DND-41 (cell line): ENCODE measurements around the gene ZNF620.

Experiments used
- ATAC-seq: fragments of 200-7000 bp; cut with Tn5 transposase; 3 replicates; pipeline ENCODE4 v1.9.1; 2021; ENCODE audit warnings: low read depth; ENCODE audit not compliant: insufficient read depth
- DNase-seq: peaks from one replicate; pipeline ENCODE4 v3.0.0-alpha.2; 2020
- H2AFZ ChIP-seq: 2 replicates; pipeline ENCODE4 v1.6.0; 2012; ENCODE audit warnings: low read depth, low read length
- H3K27ac ChIP-seq: 2 replicates; pipeline ENCODE4 v1.5.1; 2012; ENCODE audit warnings: low read length, inconsistent platforms
- H3K27me3 ChIP-seq: fragments of 200-600 bp; sonication (generic); 2 replicates; pipeline ENCODE4 v1.6.0; 2012; ENCODE audit warnings: low read length, mild to moderate bottlenecking, inconsistent platforms; ENCODE audit not compliant: insufficient read depth, poor library complexity
- H3K36me3 ChIP-seq: 2 replicates; pipeline ENCODE4 v1.5.1; 2012; ENCODE audit warnings: low read length, inconsistent platforms; ENCODE audit not compliant: insufficient read depth
- H3K4me1 ChIP-seq: 2 replicates; pipeline ENCODE4 v1.5.1; 2012; ENCODE audit warnings: mild to moderate bottlenecking, low read length; ENCODE audit not compliant: insufficient read depth
- H3K4me2 ChIP-seq: 2 replicates; pipeline ENCODE4 v1.6.0; 2012; ENCODE audit warnings: mild to moderate bottlenecking, moderate library complexity, low read length, inconsistent platforms; ENCODE audit not compliant: insufficient read depth
- H3K4me3 ChIP-seq, 2 experiments: fragments of 200-600 bp in 1 of 2; shearing (Covaris generic) in 1 of 2; 2 replicates each; pipeline ENCODE4 v1.5.1; 2012 to 2016; ENCODE audit warnings: inconsistent platforms in 2 of 2, low read length in 2 of 2, mild to moderate bottlenecking in 2 of 2, low read depth in 1 of 2, moderate library complexity in 1 of 2
- H3K79me2 ChIP-seq: 2 replicates; pipeline ENCODE4 v1.6.0; 2012; ENCODE audit warnings: low read length, inconsistent platforms; ENCODE audit not compliant: insufficient read depth
- H3K9ac ChIP-seq: 2 replicates; pipeline ENCODE4 v1.6.0; 2012; ENCODE audit warnings: low read depth, mild to moderate bottlenecking, inconsistent platforms, low read length, moderate library complexity
- H3K9me3 ChIP-seq: 2 replicates; pipeline ENCODE4 v1.5.1; 2012; ENCODE audit warnings: low read length, moderate library complexity, mild to moderate bottlenecking, inconsistent platforms; ENCODE audit not compliant: insufficient read depth, severe bottlenecking
- H4K20me1 ChIP-seq: 2 replicates; pipeline ENCODE4 v1.6.0; 2012; ENCODE audit warnings: low read length; ENCODE audit not compliant: insufficient read depth
- EZH2 ChIP-seq: IDR thresholded peaks from 3 replicates; pipeline ENCODE4 v1.6.1; 2012; ENCODE audit warnings: borderline replicate concordance, low read depth, mild to moderate bottlenecking, moderate library complexity, low read length, inconsistent platforms; ENCODE audit not compliant: severe bottlenecking
- TF ChIP-seq, protein P1 (sequence below): IDR thresholded peaks from 2 replicates; pipeline ENCODE4 v1.5.1; 2012; ENCODE audit warnings: borderline replicate concordance, low read length, moderate library complexity, mild to moderate bottlenecking; ENCODE audit not compliant: poor library complexity, severe bottlenecking; ENCODE audit errors: extremely low read depth

ZNF620 gene

DNA sequence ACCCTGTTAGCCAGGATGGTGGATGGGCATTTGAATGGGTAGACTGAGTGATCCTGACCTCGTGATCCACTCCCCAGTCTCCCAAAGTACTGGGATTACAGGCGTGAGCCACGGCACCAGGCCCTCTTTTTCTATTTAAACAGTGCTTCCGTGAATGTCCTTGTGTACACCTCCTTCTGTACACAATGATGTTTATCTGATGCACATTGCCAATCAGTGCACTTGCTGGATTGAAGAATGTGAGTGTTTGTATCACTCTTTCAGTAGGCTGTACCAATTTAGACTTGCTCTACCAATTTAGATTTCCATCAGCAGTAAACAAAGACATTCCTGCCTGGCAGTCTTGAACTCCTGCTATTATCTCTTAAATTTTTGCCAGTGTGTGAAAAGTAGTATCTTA lies 37.8 kb upstream of the ZNF620 start:
- peaks cover 25% of the 10 kb centered on the region for H3K36me3 ChIP-seq
- H3K9me3 ChIP-seq = no peaks in the 10 kb centered on the region
- no peak overlapping the region for H3K4me3 ChIP-seq
- no peak for DNase-seq
- H3K27me3 ChIP-seq = no peaks in the 10 kb centered on the region
- TF ChIP-seq, protein P1, sequence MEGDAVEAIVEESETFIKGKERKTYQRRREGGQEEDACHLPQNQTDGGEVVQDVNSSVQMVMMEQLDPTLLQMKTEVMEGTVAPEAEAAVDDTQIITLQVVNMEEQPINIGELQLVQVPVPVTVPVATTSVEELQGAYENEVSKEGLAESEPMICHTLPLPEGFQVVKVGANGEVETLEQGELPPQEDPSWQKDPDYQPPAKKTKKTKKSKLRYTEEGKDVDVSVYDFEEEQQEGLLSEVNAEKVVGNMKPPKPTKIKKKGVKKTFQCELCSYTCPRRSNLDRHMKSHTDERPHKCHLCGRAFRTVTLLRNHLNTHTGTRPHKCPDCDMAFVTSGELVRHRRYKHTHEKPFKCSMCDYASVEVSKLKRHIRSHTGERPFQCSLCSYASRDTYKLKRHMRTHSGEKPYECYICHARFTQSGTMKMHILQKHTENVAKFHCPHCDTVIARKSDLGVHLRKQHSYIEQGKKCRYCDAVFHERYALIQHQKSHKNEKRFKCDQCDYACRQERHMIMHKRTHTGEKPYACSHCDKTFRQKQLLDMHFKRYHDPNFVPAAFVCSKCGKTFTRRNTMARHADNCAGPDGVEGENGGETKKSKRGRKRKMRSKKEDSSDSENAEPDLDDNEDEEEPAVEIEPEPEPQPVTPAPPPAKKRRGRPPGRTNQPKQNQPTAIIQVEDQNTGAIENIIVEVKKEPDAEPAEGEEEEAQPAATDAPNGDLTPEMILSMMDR = no peak
- TF ChIP-seq EZH2 = no peak
- H4K20me1 ChIP-seq = peaks cover 9% of the 10 kb centered on the region; the same call in 1 of the 2 replicates
- no peak overlapping the region for H3K27ac ChIP-seq
- H2AFZ ChIP-seq = no peak overlapping the region
- no peaks in the 10 kb centered on the region for H3K4me1 ChIP-seq
- no peak for ATAC-seq
- no peaks in the 10 kb centered on the region for H3K79me2 ChIP-seq
- no peak overlapping the region for H3K9ac ChIP-seq
- H3K4me2 ChIP-seq = no peak overlapping the region

DNA sequence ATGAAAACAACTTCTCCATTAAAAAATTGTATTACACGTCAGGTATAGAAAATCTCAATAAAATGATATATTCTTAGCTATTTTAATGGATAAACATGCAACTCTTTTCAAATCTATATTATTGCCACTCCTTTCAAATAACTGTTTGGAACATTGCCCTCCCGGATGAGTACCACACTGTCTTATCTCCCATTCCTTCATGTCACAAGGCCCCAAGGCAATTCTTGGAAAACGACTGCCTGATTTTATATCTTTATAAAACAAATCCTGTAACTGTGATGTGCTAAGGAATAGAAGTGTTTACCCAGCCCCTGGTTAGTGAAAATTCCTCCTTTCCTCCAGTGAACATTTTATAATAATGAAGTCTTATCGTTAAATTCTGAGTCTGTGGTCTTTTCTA lies 35.1 kb upstream of the ZNF620 start:
- TF ChIP-seq EZH2 = no peak
- TF ChIP-seq, protein P1 = no peak
- Histone ChIP-seq H3K79me2 (no peaks in the 10 kb centered on the region), H3K4me1 (no peaks in the 10 kb centered on the region), H3K27ac (no peak overlapping the region), H3K9me3 (no peaks in the 10 kb centered on the region), H2AFZ (no peak overlapping the region), H3K36me3 (0 out of 2 replicates have a peak, but pooled peaks cover under 1% of the 10 kb centered on the region), H3K9ac (no peak overlapping the region), H4K20me1 (no peaks in the 10 kb centered on the region), H3K4me2 (no peak overlapping the region), H3K27me3 (no peaks in the 10 kb centered on the region), H3K4me3 (no peak overlapping the region)
- ATAC-seq (no peak), DNase-seq (no peak)

DNA sequence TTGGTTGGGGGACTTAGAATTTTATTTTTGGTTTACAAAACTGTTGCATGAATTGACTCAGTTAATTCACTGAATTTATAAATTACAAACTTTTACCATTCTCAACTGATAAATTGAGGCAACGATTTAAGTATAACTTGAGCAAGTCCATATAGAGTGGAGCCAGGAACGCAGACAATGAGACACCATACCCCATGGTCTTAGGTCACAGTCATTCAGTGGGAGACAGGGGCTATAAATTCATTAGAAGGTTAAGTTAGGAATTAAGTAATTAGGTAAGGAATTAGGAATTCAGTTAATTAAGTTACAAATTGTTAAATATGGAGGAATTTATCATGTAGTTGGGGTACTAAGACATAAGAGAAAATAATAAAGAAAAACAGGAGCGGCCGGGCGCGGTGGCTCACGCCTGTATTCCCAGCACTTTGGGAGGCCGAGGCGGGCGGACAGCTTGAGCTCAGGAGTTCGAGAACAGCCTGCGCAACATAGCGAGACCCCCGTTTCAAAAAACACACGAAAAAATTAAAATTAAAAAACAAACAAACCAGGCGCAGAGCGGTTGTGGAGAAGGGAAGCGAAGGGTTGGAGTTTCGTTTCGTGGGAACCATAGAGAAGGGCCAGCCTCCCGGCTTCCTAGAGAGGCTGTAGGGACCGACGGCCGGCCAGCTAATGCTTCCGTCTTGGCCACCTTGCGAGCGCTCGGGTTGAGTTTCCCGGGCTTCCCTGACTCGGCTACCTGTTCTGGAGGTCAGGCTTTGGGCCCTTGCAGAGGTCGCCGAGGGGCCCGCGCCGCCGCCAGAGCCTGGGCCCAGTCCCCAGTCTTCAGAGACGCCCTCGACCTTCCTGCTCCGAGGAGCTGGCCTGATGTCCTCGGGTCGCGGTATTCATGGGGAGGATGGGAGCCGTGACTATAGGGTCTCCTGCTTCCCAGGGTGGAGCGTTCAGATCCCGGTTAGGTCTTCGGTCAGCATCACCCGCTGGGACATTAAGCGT lies 29.1 kb upstream of the ZNF620 start, which contains the start of gene ZNF619:
Gene ZNF619, plus strand, starts transcription at position 645 of the 993 bp plus-strand sequence. CDS start 858 bp downstream, outside the sequence.
- peak; percentile 43 for DNase-seq
- Histone ChIP-seq H4K20me1 (no peaks in the 10 kb centered on the region), H3K4me1 (peaks cover 17% of the 10 kb centered on the region), H3K27me3 (no peaks in the 10 kb centered on the region), H3K9ac (peak within 1 kb of the TSS; percentile 63), H3K9me3 (no peaks in the 10 kb centered on the region), H3K36me3 (no peaks in the 10 kb centered on the region), H2AFZ (peak within 1 kb of the TSS; percentile 83), H3K79me2 (no peaks in the 10 kb centered on the region), H3K4me2 (peak within 1 kb of the TSS; percentile 66), H3K4me3 (peak within 1 kb of the TSS; percentile 28 to 66; a peak in 3 of 4 replicates), H3K27ac (peak within 1 kb of the TSS; percentile 66)
- peak; percentile 81 for ATAC-seq
- TF ChIP-seq EZH2 = no peak
- TF ChIP-seq, protein P1 = no peak
